Endometrial microvascular endothelial cells (primary cell): ENCODE results near the gene SNRNP25. TPM values are rescaled to one million over a fixed set of nuclear protein-coding genes. Genes with fewer than 3 reads are reported as not detected.

Experiments used
- in situ Hi-C: cut with HindIII; loops from 2 replicates; pipeline ENCODE4 v1.10.0; 2017; ENCODE audit warnings: low sequenced_read_pairs, low pct_unique_long_range_greater_than_20kb; ENCODE audit errors: inconsistent ontology term
- total RNA-seq: library from RNA; depleted of rRNA; stranded (reverse); fragments of >200 nt; gene quantifications from one replicate; pipeline ENCODE4 v1.2.3, GENCODE V29; 2015; ENCODE audit errors: inconsistent ontology term

Gene SNRNP25
- total RNA-seq, 1 donor from 2014 or later: 58.2 TPM

- in situ Hi-C loops: no loop called here
Measured at GRCh38 chr16:74051-74746, 20.6 kb downstream of the SNRNP25 start.

GRCh38 chr16:74747-75334 is 21.2 kb downstream of the SNRNP25 start:
- in situ Hi-C loops: no loop called here

- in situ Hi-C loops: no loop called here
Measured at GRCh38 chr16:75580-76501, 22.2 kb downstream of the SNRNP25 start.

- in situ Hi-C loops: no loop called here
Measured at GRCh38 chr16:76535-77272, 23.1 kb downstream of the SNRNP25 start.

- in situ Hi-C loops: no loop called here
Measured at GRCh38 chr16:77273-77806, 23.7 kb downstream of the SNRNP25 start.

- in situ Hi-C loops: no loop called here
Measured at GRCh38 chr16:77807-78443, 24.3 kb downstream of the SNRNP25 start, which contains the start of gene MPG. MPG (plus strand) TSS chr16:78225; CDS start chr16:78310, 85 bp downstream.

- in situ Hi-C loops: no loop called here
Measured at GRCh38 chr16:78444-79150, 25.0 kb downstream of the SNRNP25 start.

- in situ Hi-C loops: no loop called here
Measured at GRCh38 chr16:79151-80054, 25.8 kb downstream of the SNRNP25 start.

- in situ Hi-C loops: no loop called here
Measured at GRCh38 chr16:83060-83603, 29.5 kb downstream of the SNRNP25 start.

- in situ Hi-C loops: no loop called here
Measured at GRCh38 chr16:83781-84615, 30.4 kb downstream of the SNRNP25 start.

- in situ Hi-C loops: no loop called here
Measured at GRCh38 chr16:84718-85406, 31.2 kb downstream of the SNRNP25 start.

GRCh38 chr16:85407-85782 is 31.8 kb downstream of the SNRNP25 start:
- in situ Hi-C loops: no loop called here

- in situ Hi-C loops: no loop called here
Measured at GRCh38 chr16:85865-86264, 32.2 kb downstream of the SNRNP25 start.

GRCh38 chr16:86483-86952 is 32.9 kb downstream of the SNRNP25 start:
- in situ Hi-C loops: no loop called here

GRCh38 chr16:88613-89012 is 35.0 kb downstream of the SNRNP25 start:
- in situ Hi-C loops: no loop called here
